IPS-NIHi7 (cell line): Measurements from ENCODE around the gene MYB.

Experiments
- DNase-seq: peaks from one replicate; pipeline ENCODE4 v3.0.0; 2012; ENCODE audit warnings: mixed read lengths; ENCODE audit errors: extremely low spot score

MYB gene

DNA sequence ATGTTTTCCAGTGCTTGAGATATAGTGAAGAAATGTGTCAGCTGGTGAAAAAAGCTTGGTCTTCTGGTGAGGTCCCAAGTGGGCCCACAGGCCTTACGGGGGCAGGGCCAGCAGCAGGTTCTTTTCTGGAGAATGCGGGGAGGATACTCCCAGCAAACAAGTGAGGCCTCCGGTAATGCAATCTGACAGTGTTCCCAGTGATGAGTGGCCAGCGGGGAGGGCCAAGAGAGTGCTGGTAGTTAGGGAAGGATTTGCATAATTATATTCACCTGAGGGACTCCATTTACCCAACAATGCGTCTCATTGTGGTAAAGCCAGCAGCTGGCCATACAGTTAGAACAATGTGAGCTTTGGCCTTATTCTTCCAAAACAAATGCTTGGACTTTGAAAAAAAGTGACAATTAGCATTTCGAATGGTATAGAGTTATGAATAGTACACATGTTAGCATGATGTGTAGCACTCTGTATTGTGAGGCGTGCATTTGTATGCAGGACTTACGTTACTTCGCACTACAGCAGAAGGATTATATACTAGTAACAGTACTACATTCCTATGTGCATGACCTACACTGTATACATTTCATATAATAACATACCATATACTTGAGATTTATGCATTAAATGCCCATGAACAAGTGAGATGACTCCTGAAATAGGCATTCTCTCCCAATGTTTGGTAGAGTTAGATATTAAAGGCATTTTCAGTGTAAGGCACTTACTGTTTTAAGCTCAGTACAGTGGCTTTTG, 69.8 kb downstream of the MYB start:
- peak; percentile 69 for DNase-seq

DNA sequence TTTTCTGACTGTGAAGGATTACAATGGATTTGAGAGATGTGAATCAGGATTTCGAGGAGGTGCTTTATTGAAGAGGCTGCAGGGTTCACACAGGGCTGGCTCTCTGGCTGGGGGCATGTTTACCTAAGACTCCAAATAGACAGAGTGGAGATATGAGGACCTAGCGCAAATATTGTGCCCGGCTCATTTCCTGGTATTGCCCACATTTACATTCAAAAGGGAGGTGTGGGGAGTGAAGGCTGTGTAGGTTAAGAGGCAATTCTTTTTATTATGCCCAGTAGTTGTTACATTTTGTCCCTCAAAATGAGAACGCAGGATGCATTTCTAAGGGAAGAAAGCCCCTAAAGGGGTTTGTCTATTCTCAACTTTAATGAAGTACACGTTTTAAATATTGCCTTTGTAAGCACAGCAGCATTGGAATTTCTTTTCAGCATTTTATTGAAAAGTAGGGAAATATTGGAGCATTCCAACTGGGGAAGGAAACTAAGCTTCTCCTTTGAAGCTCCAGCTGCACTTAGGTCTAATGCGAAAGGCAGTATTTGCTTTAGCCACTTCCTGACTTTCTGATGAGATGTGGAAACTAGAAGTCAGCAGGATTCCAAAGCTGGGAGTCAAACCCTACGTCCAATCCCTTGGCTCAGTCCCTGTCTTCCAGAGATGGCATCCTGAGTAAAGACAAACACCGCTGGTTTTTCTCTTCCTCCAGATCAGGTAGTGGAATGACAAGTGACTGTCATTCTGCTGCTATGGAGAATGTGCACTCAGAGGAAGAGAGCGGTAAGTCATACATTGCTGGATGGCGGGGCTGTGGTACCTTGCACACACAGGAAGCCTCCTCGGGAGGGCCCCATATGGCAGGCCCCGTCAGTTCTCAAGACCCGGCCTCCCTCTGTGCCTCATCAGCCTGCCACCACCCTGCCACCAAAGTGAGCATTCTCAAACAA, 70.7 kb downstream of the MYB start:
- DNase-seq = no peak

DNA sequence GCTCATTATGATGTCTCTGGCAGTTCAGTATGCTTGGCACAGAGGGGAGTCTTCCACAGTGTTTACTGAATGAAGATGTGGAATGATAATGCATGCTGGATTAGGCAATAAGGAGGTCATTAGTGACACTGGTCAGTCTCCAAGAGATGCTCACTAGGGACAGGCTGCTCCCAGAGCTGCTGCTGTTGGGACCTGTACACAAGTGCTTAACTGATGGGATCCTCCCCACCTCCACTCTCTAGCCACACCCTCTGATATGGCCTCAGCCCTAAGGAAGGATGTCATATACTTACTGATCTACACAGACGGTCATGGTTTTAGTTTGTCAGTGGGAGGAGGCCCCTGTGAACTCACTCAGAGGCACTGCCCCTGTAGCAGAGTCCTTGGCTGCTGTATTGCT, 73.4 kb downstream of the MYB start:
- no peak for DNase-seq

DNA sequence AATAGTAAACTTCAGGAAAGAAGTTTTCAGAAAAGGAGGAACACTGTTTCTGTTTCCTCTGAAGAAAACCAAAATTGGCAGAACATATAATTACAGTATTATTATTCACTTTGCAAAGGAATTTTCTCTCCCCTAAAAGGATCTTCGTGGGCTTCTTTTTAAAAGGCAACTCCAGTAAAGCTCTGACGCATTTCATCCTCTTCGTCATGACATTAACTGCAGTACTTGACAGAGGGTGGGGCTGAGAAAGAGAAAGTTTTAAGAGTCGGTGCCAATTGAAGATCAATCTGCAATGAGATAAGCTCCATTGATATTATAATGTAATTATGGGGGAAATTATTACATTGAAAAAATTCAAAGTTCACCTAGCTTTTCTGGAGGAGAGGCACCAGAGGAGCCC, 75.8 kb downstream of the MYB start:
- DNase-seq = no peak

DNA sequence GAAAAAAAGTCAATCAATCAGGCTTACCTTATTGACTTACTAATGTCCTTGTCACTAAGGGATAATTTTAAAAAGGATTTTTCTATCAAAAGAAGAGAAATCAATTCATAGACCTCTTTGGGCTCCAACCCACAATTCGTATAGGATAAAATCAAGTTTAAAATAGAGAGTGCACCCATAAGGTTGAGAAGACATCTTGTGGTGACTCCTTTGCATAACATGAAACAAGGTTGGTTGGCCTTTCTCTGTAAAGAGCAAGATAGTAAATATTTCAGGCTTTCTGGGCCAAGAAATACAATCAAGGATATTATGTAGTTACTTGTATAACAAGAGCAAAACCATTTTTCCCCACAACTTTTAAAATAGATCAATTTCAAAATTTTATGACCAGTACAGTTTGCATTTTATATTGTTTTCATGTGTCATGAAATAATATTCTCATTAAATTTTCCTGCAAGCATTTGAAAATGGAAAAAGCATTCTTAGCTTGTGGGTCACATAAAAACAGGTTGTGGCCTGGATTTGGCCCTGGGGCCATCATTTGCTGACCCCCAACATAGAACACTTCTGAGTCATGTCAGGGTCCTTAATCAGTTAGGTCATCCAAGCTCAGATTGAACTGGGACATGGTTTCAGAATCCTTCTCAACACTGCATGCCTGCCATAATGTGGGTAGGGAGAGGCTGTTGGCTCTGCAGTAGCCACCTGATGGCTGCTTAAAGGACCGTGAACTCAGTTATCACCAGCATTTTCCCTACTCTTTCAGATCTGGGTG, 76.7 kb downstream of the MYB start:
- no peak for DNase-seq

DNA sequence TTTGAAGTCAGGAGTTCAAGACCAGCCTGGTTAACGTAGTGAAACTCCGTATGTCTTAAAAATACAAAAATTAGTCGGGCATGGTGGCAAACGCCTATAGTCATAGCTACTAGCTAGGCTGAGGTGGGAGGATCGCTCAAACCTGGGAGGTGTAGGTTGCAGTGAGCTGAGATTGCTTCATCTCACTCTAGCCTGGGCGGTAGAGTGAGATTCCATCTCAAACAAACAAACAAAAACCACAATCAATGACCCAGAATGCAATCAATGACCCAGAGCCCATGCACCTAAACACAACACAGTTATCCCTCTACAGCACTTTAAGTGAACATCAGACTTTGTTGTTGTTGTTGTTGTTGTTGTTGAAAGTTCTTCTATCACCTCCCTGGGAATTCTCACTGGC, 77.9 kb downstream of the MYB start:
- DNase-seq = no peak

DNA sequence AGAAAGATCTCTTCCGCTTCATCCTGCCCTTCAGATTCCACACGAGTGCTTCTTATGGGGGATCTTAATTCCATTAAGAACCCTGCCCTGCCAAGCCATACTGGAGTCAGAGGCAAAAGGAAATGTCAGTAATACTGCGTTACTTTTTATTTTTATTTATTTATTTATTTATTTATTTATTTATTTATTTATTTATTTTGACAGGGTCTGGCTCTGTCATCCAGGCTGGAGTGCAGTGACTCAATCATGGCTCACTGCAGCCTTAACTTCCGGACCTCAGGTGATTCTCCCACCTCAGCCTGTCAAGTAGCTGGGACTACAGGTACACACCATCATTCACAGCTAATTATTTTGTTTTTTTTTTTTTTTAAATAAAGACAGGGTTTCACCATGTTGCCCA, 79.5 kb downstream of the MYB start:
- DNase-seq = no peak

DNA sequence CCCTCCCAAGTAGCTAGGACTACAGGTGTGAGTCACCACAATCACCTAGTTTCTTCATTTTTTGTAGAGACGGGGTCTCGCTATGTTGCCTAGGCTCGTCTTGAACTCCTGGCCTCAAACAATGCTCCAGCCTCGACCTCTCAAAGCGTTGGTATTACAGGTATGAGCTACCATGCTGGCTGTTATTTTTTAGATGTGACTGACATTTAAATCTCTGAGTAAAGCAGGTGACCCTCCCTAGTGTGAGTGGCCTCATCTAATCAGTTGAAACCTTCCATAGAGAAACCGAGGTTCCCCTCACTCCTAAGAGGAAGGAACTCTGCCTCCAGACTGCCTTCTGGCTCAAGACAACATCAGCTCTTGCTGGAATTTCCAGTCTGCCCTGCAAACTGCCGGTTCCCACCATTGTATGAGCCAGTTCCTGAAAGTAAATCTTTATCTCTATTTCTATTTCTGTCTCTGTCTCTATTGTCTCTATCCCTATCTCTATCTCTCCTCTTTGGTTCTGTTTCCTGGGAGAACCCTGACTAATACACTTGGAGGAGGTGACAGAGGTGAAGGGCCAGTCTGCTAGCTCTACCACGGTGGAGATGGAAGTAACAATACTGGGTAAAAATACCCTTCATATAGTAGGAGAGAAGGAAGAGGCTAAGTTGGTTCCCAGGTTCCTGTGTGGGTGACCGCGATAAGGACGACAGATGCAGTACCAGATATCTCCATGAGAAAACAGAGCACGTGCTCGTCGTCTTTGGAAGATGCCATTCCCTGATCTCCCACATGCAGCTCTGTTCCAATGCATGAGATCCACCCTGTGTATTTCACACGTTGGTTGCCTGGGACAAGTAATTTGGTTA, 81.0 kb downstream of the MYB start:
- DNase-seq = no peak

DNA sequence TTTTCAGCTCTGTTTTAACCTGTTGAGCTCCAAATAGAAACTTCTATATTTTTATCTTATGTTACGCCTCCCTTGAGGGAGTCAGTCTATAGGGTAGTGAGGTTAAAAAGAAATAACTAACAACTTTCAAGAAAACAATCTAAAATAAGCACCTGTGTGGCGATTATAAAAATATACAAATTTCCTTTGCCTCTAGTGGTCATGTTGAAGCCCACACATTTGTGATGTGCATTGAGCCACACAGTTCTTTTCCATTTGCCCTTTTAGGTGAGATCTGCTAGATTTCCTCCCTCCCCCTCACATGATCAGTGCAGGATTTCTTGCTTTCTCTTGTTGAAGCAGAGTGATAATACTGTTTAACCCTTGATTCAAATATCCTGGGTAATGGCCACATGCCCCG, 84.2 kb downstream of the MYB start:
- no peak for DNase-seq

DNA sequence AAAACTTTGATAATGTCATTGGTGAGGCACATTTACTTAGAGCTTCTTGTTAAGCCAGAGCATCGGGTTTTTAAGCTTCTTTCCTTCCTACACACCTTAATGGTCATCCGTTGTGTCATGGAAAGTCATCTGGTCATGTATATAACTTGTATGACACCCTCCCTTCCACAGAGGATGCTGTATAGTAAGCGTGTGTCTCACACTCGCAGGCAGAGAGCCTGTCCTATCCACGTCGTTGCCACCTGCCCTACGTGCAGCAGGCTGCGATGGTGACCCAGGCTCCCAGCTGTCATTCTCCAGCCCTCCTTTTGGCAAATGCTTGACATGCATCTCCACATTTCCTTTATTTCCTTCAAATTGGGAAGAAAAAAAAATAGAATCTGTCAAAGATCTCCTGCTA, 85.6 kb downstream of the MYB start:
- no peak for DNase-seq

DNA sequence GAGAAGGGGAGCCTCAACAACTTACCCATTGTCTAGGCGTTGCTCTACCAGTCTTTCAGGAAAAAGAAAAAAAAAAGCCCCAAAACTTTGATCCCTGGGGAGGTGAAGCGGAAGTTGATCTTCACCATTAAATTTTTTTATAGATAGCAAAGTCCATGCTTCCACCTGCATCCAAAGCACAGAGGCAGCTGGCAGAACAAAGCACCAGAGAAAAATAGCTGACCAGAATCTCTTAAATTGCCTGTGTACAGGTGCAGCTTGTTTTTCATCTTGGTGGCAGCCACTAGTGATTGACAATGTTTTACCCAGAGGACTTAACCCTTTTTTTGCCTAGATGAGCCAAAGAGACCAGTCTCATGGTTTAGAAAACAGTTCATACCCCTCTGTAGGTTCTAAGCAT, 86.0 kb downstream of the MYB start:
- no peak for DNase-seq

DNA sequence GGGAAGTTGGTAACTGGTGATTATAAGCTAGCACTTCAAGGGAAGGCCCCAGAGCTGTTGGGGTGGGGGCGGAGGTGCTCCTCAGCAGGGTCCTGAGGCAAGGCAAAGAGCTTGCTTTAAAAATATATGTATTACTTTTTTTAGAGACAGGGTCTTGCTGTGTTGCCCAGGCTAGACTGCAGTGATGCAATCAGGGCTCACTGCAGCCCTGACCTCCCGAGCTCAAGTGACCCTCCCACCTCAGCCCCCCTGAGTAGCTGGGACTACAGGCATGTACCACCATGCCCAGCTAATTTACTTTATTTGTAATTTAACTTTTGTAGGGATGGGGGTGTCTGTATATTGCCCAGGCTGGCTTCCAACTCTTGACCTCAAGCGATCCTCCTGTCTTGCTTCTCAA, 87.2 kb downstream of the MYB start:
- DNase-seq = no peak

DNA sequence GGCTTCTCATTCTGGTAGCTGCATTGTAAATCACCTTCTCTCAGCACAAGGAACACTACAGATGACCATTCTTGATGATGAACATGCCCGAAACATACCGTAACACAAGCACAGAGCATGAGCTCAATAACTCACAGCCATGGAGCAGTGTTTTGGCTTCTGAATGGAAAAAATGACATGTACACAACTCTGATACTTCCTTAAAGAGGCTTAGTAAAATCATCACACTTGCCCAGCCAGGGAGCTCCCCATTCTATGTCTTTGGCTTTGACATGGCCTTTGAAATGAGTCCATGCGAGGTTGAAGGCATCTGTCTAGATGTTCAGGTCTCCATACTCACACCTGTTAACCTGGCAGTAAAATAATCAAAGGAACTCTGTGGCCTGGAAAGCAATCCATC, 87.6 kb downstream of the MYB start:
- DNase-seq = no peak
